WTC11 (cell line): Measurements from ENCODE around the gene ATF5. TPM values are rescaled to one million over a fixed set of nuclear protein-coding genes. Genes with fewer than 3 reads are reported as not detected.
"Not testable (repeated sequence)": the region's sequence is repeated elsewhere in the genome, so short reads cannot be mapped to it uniquely, and the experiment has no call there.

Source experiments
- ATAC-seq: fragments of 200-7000 bp; cut with Tn5 transposase; 2 replicates; pipeline ENCODE4 v1.10.0; 2021; ENCODE audit warnings: mild to moderate bottlenecking, moderate library complexity
- CTCF ChIA-PET: fragments of 300-600 bp; sonication (Branson Sonifier 250); formaldehyde crosslinking; loops from one replicate; lab custom pipeline; 2021; ENCODE audit warnings: antibody characterized with exemption; lab: Charles Lee
- POLR2A ChIA-PET: fragments of 350-600 bp; sonication (Branson Sonifier 250); formaldehyde crosslinking; loops from one replicate; lab custom pipeline; 2021; ENCODE audit warnings: antibody characterized with exemption; lab: Charles Lee
- DNase-seq: peaks from one replicate; pipeline ENCODE4 v3.0.0; 2021; ENCODE audit warnings: low spot score
- H3K27ac Mint-ChIP-seq: 2 replicates; pipeline ENCODE4 v1.8.0; 2021; ENCODE audit warnings: mixed read lengths
- H3K27me3 Mint-ChIP-seq: 2 replicates; pipeline ENCODE4 v1.8.0; 2021; ENCODE audit warnings: low read depth, mild to moderate bottlenecking, moderate library complexity, mixed read lengths
- H3K36me3 Mint-ChIP-seq: 2 replicates; pipeline ENCODE4 v1.8.0; 2021; ENCODE audit warnings: mixed read lengths
- H3K4me1 Mint-ChIP-seq: 2 replicates; pipeline ENCODE4 v1.8.0; 2022; ENCODE audit warnings: mixed read lengths
- H3K4me3 Mint-ChIP-seq: 2 replicates; pipeline ENCODE4 v1.8.0; 2021; ENCODE audit warnings: mild to moderate bottlenecking, moderate library complexity, mixed read lengths
- H3K9me3 Mint-ChIP-seq: 2 replicates; pipeline ENCODE4 v1.8.0; 2021; ENCODE audit warnings: mixed read lengths
- AFF4 ChIP-seq: sonication (generic); formaldehyde crosslinking; IDR thresholded peaks from 2 replicates; pipeline ENCODE4 v1.8.1; 2023; ENCODE audit warnings: mild to moderate bottlenecking, missing genetic modification reagents, borderline replicate concordance
- GABPB1 ChIP-seq: sonication (generic); formaldehyde crosslinking; IDR thresholded peaks from 2 replicates; pipeline ENCODE4 v1.8.1; 2023; ENCODE audit warnings: mild to moderate bottlenecking, missing genetic modification reagents
- MYBL2 ChIP-seq: sonication (generic); formaldehyde crosslinking; IDR thresholded peaks from 2 replicates; pipeline ENCODE4 v1.8.1; 2023; ENCODE audit warnings: mild to moderate bottlenecking, moderate library complexity, missing genetic modification reagents
- NFATC4 ChIP-seq: fragments of 250-450 bp; sonication (Bioruptor Pico); IDR thresholded peaks from 2 replicates; pipeline ENCODE4 v1.9.0; 2021; ENCODE audit warnings: mild to moderate bottlenecking
- NFYB ChIP-seq: sonication (generic); formaldehyde crosslinking; conservative IDR thresholded peaks from 2 replicates; pipeline ENCODE4 v1.8.0; 2022; ENCODE audit warnings: low read depth, missing genetic modification reagents
- total RNA-seq: library from RNA; stranded (reverse); gene quantifications from 3 replicates; pipeline ENCODE4 v1.2.3, GENCODE V29; 2021
- TF ChIP-seq, protein P1 (sequence below): sonication (generic); formaldehyde crosslinking; IDR thresholded peaks from 2 replicates; pipeline ENCODE4 v1.8.1; 2023; ENCODE audit warnings: mild to moderate bottlenecking, moderate library complexity, missing genetic modification reagents
- TF ChIP-seq, protein P2 (sequence below): sonication (generic); formaldehyde crosslinking; IDR thresholded peaks from 2 replicates; pipeline ENCODE4 v1.8.1; 2022; ENCODE audit warnings: low read depth, missing genetic modification reagents, borderline replicate concordance
- TF ChIP-seq, protein P3 (sequence below): fragments of 250-450 bp; sonication (Bioruptor Pico); IDR thresholded peaks from 2 replicates; pipeline ENCODE4 v1.9.0; 2021; ENCODE audit warnings: mild to moderate bottlenecking, borderline replicate concordance

ATF5 gene
- total RNA-seq, 1 experiment from 2014 or later: 10.8 TPM

GRCh38 chr19:49923055-49924003 is 5.7 kb upstream of the ATF5 start:
- H3K27me3 Mint-ChIP-seq: no peaks in the 10 kb centered on the region
- POLR2A ChIA-PET: no interaction called here
- TF ChIP-seq, protein P1, sequence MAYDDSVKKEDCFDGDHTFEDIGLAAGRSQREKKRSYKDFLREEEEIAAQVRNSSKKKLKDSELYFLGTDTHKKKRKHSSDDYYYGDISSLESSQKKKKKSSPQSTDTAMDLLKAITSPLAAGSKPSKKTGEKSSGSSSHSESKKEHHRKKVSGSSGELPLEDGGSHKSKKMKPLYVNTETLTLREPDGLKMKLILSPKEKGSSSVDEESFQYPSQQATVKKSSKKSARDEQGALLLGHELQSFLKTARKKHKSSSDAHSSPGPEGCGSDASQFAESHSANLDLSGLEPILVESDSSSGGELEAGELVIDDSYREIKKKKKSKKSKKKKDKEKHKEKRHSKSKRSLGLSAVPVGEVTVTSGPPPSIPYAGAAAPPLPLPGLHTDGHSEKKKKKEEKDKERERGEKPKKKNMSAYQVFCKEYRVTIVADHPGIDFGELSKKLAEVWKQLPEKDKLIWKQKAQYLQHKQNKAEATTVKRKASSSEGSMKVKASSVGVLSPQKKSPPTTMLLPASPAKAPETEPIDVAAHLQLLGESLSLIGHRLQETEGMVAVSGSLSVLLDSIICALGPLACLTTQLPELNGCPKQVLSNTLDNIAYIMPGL (CRISPR knock-in tag): no peak
- TF ChIP-seq NFYB (CRISPR knock-in tag) (no peak), MYBL2 (no peak), NFATC4 (CRISPR knock-in tag) (no peak)
- TF ChIP-seq, protein P2, sequence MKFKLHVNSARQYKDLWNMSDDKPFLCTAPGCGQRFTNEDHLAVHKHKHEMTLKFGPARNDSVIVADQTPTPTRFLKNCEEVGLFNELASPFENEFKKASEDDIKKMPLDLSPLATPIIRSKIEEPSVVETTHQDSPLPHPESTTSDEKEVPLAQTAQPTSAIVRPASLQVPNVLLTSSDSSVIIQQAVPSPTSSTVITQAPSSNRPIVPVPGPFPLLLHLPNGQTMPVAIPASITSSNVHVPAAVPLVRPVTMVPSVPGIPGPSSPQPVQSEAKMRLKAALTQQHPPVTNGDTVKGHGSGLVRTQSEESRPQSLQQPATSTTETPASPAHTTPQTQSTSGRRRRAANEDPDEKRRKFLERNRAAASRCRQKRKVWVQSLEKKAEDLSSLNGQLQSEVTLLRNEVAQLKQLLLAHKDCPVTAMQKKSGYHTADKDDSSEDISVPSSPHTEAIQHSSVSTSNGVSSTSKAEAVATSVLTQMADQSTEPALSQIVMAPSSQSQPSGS: no peak
- TF ChIP-seq, protein P3, sequence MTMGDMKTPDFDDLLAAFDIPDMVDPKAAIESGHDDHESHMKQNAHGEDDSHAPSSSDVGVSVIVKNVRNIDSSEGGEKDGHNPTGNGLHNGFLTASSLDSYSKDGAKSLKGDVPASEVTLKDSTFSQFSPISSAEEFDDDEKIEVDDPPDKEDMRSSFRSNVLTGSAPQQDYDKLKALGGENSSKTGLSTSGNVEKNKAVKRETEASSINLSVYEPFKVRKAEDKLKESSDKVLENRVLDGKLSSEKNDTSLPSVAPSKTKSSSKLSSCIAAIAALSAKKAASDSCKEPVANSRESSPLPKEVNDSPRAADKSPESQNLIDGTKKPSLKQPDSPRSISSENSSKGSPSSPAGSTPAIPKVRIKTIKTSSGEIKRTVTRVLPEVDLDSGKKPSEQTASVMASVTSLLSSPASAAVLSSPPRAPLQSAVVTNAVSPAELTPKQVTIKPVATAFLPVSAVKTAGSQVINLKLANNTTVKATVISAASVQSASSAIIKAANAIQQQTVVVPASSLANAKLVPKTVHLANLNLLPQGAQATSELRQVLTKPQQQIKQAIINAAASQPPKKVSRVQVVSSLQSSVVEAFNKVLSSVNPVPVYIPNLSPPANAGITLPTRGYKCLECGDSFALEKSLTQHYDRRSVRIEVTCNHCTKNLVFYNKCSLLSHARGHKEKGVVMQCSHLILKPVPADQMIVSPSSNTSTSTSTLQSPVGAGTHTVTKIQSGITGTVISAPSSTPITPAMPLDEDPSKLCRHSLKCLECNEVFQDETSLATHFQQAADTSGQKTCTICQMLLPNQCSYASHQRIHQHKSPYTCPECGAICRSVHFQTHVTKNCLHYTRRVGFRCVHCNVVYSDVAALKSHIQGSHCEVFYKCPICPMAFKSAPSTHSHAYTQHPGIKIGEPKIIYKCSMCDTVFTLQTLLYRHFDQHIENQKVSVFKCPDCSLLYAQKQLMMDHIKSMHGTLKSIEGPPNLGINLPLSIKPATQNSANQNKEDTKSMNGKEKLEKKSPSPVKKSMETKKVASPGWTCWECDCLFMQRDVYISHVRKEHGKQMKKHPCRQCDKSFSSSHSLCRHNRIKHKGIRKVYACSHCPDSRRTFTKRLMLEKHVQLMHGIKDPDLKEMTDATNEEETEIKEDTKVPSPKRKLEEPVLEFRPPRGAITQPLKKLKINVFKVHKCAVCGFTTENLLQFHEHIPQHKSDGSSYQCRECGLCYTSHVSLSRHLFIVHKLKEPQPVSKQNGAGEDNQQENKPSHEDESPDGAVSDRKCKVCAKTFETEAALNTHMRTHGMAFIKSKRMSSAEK (CRISPR knock-in tag): no peak
- TF ChIP-seq, all 79 proteins: peak for 0
- Mint-ChIP-seq H3K4me1 (peaks cover 40% of the 10 kb centered on the region), H3K9me3 (no peaks in the 10 kb centered on the region), H3K27ac (0 out of 2 replicates have a peak overlapping the region, but pooled peaks have one; percentile 36), H3K36me3 (peaks cover 34% of the 10 kb centered on the region), H3K4me3 (no peak overlapping the region)
- CTCF ChIA-PET: no interaction called here
- ATAC-seq: no peak
- DNase-seq: no peak

- ATAC-seq: no peak
- POLR2A ChIA-PET: interaction anchor here (0.5 to 0.6 kb wide), 2 partner anchors 30 to 56 kb away, joined by 4 to 7 read pairs; partner anchors contain the start of gene PNKP
- H3K4me1 Mint-ChIP-seq: peaks cover 44% of the 10 kb centered on the region
- H3K4me3 Mint-ChIP-seq: no peak overlapping the region
- H3K36me3 Mint-ChIP-seq: peaks cover 34% of the 10 kb centered on the region
- CTCF ChIA-PET: interaction anchor here (1.0 to 1.2 kb wide), 2 partner anchors 12 to 34 kb away, joined by 3 to 5 read pairs; no protein-coding TSS in a partner anchor
- peaks cover 4% of the 10 kb centered on the region; the same call in 1 of the 2 replicates for H3K27me3 Mint-ChIP-seq
- H3K9me3 Mint-ChIP-seq: no peaks in the 10 kb centered on the region
- TF ChIP-seq AFF4 (CRISPR knock-in tag) (no peak), GABPB1 (CRISPR knock-in tag) (peak; percentile 78)
- DNase-seq: peak; percentile 36
- 0 out of 2 replicates have a peak overlapping the region, but pooled peaks have one; percentile 32 for H3K27ac Mint-ChIP-seq
Observed at GRCh38 chr19:49924004-49924880, 4.8 kb upstream of the ATF5 start.

DNA sequence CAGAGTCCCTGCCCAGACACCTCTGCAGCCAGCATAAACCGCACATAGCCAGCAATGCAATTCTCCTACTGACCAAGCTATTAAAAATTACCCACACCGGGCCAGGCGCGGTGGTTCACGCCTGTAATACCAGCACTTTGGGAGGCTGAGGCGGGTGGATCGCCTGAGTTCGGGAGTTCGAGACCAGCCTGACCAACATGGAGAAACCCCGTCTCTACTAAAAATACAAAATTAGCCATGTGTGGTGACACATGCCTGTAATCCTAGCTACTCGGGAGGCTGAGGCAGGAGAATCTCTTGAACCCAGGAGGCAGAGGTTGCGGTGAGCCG is 4.2 kb upstream of the ATF5 start:
- not testable (repeated sequence) for H3K9me3 Mint-ChIP-seq, ATAC-seq, H3K27ac Mint-ChIP-seq, H3K4me3 Mint-ChIP-seq, H3K27me3 Mint-ChIP-seq, DNase-seq
- peaks cover 34% of the 10 kb centered on the region for H3K36me3 Mint-ChIP-seq
- ChIA-PET POLR2A (interaction anchor here (0.5 to 0.6 kb wide), 2 partner anchors 31 to 57 kb away, joined by 4 to 7 read pairs; partner anchors contain the start of gene PNKP), CTCF (interaction anchor here (1.0 to 1.2 kb wide), 2 partner anchors 12 to 35 kb away, joined by 3 to 5 read pairs; no protein-coding TSS in a partner anchor)
- H3K4me1 Mint-ChIP-seq: peaks cover 41% of the 10 kb centered on the region
